GM18909 (cell line): ENCODE data around the gene TAF4.

Experiments
- ATAC-seq: cut with Tn5 transposase; IDR thresholded peaks from one replicate; pipeline ENCODE4 v1.9.1; 2021; ENCODE audit warnings: mild to moderate bottlenecking; ENCODE audit not compliant: unreplicated experiment, poor library complexity

Gene TAF4

DNA sequence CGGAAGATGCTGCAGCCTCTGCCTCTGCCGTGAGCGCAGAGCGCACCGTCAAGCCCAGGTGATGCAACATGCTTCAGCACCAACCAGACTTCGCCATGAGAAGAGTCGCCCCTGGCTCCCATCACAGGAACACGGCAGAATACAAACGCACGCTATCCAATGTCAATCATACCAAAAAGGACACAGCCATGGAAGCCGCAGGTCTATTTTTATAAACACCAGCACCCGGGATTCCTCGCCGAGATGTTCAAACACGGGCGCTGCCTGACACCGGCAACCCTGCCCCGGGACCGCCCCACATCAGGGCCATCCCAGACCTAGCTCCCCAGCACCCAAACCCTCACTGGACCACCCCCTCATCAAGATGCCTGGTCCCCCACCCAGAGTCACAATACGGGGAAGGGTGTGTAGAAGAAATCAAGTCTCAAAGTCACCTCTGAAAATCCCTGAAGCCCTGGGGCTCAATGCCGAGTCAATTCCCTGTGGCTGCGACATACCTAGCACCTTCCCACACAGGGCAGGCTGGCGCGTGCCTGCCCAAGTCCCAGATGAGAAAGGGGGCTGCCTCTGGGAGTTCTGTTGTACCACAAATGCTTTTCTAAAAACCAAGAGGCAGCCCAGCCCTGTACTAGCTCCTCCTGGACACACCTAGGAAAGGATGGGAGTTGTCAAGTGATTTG, 17.9 kb downstream of the TAF4 start:
- ATAC-seq = no peak

- no peak for ATAC-seq
Observed at GRCh38 chr20:62046431-62046830, 19.2 kb downstream of the TAF4 start.

GRCh38 chr20:62045529-62046285, 20.0 kb downstream of the TAF4 start:
- ATAC-seq = no peak

GRCh38 chr20:62045118-62045517, 20.6 kb downstream of the TAF4 start:
- ATAC-seq = no peak

DNA sequence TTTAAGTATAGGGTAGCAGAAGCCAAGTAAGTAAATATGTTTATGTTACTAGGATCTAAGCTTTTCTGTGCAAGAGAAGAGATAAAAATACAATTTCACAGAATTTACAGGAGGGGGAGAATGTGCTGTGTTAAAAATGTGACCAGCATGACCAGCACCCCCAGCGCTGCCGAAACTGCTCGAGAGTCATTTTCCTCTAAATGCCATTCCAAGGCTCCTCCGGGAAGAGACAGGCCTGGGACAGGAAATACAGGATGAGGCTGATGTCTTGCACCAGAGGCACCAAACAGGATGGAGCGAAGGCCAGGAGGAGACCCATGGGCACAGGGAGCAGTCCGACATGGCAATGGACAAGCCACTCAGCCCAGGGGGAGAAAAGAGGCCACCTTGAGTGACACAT, 21.1 kb downstream of the TAF4 start:
- no peak for ATAC-seq

GRCh38 chr20:62043131-62043914, 22.4 kb downstream of the TAF4 start:
- ATAC-seq = no peak

DNA sequence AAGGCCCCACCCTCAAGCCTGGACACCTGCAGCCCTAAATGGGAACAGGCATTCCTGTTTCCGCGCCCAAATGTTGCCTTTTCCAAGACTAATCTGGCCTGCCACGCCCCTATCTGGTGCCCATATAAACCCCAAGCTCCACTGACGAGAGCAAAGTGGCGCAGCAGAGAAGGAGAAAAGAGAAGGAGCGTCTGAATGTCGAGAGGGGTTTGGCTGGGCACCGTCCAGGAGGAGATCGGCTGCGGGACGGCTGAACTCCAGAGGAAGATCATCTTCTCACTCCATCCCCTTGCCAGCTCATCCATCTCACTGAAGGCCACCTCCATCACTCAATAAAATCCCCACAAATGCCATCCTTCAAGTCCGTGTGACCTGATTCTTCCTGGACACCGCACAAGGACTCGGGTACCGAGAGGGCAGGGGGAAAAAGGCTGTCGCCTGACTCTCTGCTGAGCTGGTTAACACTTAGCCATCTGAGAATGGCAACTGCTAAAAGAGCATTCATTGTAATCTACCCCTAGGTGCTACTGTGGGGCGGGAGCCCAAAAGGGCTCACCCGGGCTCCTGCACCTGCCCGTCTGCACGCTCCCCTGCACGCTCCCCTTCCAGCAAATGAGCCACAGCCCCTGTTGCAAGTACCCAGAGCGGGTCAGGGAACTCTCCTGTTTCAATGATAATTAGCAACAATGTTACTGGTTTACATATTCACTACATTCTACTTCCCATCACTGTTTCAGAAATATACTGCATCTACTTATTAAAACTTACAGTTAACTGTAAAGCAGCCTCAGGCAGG, 23.5 kb downstream of the TAF4 start:
- ATAC-seq = no peak

- no peak for ATAC-seq
Observed at GRCh38 chr20:62040933-62041332, 24.7 kb downstream of the TAF4 start.

DNA sequence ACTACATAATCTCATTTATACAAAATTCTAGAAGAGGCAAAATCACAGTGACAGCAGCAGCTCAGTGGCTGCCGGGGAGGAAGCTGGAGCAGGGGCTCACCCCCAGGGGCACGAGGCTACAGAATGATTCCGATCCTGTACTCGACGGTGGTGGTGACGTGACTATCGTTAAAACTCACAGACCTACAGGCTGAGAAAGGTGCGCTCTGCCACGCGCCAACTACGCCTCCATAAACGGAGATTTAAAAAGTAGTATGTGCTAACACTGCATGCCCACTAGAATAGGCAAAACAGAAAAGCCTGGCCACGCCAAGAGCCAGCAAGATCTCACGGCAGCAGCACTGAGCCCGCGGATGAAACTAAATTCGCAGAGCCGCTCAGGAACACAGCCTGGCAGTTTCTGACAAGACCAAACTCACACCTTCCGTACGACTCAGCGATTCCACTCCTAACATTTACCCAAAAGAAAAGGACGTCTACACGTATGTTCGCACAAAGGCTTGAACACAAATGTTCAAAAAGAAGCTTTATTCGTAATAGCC, 25.2 kb downstream of the TAF4 start:
- ATAC-seq = no peak

- no peak for ATAC-seq
Observed at GRCh38 chr20:62039738-62040137, 25.9 kb downstream of the TAF4 start.

GRCh38 chr20:62032609-62033368, 32.9 kb downstream of the TAF4 start:
- ATAC-seq = no peak

- ATAC-seq = no peak
Observed at GRCh38 chr20:62031462-62032092, 34.1 kb downstream of the TAF4 start.

DNA sequence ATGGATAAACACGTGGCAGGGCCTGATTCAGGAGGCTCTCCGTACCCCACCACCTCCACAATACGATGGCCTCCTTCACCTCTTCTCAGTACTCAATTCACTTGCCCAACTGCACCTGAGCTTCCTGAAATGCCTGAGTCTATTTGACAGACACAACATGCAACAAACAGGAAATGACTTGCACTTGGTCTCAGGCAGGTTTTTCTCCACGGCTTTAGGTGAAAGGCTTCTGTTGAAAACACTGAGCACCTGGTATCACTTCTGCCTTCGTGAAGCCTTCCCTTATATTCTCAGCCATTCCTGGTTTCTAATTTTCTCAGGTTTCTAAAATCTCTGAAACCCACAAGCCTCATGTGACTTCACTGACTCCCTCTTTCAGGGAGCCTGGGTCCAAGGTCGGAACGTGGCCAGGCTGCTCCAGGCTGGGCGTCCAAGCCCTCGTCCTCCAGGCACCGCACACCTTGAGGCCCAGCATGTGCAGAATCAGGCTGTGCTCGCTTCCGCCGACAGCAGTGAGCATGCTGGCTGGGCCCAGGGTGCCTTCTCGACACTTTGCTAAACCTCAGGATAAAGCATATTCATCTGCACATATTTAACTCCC, 34.7 kb downstream of the TAF4 start:
- peak; percentile 55 for ATAC-seq

- no peak for ATAC-seq
Observed at GRCh38 chr20:62030357-62030756, 35.3 kb downstream of the TAF4 start.

DNA sequence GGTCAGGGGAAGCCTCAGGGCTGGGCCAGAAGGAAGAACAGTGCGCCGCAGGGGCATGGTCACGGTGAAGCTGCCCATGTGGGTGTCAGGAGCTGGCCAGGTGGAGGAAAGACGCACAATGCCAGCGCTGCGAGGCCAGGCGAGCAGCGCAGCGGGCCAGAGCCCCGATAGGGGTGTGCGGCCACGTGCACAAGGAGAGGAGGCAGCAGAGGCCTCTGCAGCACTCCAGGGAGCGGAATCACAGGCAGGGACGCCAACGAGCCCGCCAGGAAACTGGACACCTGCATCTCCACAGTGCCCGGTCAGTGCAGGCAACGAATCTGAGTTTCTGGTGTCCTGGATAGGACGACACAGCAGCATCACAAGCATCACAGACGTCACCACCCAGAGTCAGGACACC, 35.7 kb downstream of the TAF4 start:
- ATAC-seq = no peak

DNA sequence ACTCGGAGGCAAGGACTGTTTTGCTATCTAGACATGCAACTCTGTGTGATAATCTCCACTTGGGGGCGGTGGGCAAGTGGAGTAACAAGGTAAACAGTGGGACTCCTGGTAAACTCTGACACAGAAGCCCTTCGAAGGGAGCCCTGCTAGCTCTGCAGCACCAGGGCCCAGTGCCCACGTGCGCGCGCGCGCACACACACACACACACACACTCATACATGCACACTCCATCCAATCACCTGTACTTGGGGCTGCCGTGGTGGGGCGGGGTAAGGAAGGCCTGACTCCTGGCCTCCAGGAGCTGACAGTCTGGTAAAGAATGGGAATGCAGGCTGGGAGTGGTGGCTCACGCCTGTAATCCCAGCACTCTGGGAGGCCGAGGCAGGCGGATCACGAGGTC, 36.4 kb downstream of the TAF4 start:
- no peak for ATAC-seq

DNA sequence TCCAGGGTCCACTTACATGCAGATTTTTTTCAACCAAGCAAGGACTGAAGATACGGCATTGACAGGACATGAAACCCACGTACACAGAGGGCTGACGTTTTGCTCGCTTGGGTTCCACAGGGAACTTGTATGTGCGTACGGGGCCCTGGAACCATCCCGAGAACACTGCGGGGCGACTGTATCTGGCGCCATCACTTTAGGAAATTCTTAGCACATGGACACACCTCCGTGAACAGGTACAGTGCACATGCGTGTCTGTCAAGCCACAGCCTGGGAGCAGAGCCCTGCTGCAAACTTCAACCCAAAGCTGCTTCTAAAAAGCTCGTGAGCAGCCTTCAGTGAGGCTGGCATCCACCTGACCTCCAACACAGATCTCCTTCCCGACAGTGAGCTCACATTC, 37.3 kb downstream of the TAF4 start:
- no peak for ATAC-seq

DNA sequence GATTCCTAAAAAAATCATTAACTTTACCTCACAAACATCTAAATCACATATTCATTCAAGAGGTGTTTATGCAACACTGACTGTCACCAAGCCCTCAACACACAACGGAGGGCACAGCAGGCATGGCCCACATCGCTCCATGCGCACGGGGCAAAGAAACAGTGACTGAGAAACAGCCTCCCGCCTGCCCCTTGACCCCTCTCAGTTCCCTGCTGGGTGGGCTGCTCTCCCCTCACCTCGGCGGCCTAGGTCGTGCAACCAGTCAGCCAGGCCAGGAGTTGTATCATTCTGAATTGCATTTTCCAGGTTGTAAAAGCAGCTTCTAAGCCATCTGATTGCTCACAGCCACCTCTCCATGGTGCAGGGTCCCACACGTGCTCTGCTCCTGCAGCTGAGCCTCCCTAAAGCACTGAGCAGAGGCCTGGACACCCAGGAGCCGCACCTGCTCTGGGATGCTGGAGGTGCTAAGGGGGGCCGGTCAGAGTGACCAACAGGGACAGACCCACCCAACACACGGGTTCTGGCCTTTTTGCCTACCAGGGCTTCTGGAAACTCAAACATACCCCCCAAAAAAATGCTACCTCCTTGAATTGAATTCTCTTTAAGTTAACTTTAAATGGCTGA, 37.9 kb downstream of the TAF4 start:
- ATAC-seq = no peak
